Tibial nerve (tissue), 4 donors: ENCODE data around the gene TEN1.

ENCODE experiments used
- CTCF ChIP-seq, 5 experiments: fragments of 200-600 bp in 3 of 5; fragments of 450-650 bp in 2 of 5; sonication (generic) in 3 of 5; IDR thresholded peaks; one replicate each; pipeline ENCODE4 v1.5.1; 2016 to 2019; ENCODE audit warnings: antibody characterized with exemption in 5 of 5, mild to moderate bottlenecking in 3 of 5, moderate library complexity in 2 of 5
- EP300 ChIP-seq, 2 donors: sonication (generic); formaldehyde crosslinking; IDR thresholded peaks; one replicate each; pipeline ENCODE4 v1.6.1; 2017; ENCODE audit warnings: antibody characterized with exemption in 2 of 2, mild to moderate bottlenecking in 1 of 2

GRCh38 chr17:76022973-76023899 is 44.2 kb downstream of the TEN1 start:
- TF ChIP-seq CTCF (IDR thresholded peaks at IDR 0.05): no peak
- TF ChIP-seq EP300 (IDR thresholded peaks at IDR 0.05): no peak
